Stimulated activated CD8-positive, alpha-beta memory T cell treated with anti-CD3 and anti-CD28 coated beads, Interleukin-7, amount 100 ng/mL, for 48 hours (primary cell): ENCODE measurements around the gene MRPS27.

Experiments used
- DNase-seq, 2 donors: peaks; one replicate each; pipeline ENCODE4 v3.0.0-alpha.2; 2020; ENCODE audit warnings: low read depth in 1 of 2; ENCODE audit errors: extremely low read depth in 1 of 2

The MRPS27 gene

DNA sequence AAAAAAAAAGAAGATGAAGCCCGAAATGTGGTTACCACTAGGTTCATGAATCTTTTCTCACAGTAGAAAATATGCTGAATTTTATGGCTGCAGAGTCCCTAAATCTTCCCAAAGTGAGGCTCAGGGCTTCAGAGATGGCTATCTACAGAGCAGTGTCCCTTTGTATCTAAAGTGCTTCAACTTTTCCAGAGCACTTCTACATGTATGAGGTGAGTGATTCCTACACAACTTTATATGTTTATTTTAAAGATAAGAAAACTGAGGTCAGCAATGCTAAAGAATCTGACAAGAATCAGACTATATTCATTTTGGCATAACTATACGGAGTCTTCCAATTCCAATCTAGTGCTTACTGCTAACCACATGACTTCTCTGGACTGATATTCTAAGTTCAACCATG is 53.2 kb downstream of the MRPS27 start:
- no peak for DNase-seq

DNA sequence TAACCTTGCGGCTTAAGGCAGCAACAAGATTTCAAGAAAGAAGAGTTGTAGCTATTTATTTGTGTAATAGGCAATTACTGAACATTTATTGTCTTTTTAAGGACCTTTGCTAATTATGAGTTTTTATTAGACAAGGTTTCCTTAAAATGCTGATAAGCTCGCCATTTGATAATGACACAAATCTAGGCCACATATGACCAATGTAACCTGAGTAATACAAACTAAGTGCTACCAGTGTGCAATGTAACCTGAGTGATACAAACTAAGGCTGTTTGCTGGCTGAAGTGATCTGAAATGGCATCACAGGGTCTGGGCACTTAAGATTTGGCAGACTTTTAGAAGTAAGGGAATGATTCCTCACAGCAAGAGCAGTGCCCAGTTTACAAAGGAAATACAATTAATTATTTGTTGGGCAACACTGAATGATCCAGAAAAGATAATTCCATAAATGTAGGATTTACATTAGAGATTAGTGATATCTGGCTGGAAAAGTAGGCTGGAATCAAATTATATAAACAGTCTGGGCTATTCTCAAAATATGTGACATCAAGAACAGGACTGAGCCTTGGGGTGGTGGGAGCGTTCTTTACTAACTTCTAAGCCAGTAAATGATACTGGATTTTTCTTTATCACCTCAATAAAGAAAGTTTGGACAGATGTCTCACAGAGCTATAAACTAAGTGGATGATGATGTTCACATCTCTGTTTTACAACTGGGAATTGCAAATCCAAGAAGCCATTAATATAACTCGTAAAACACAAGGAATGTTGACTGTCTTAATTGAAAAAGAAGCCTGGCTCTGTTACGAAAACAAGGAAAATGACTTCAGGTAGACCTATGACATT is 54.8 kb downstream of the MRPS27 start:
- DNase-seq: no peak

- no peak for DNase-seq
Measured at GRCh38 chr5:72256536-72256935, 63.5 kb downstream of the MRPS27 start.

- no peak for DNase-seq
Measured at GRCh38 chr5:72255670-72256069, 64.4 kb downstream of the MRPS27 start.

DNA sequence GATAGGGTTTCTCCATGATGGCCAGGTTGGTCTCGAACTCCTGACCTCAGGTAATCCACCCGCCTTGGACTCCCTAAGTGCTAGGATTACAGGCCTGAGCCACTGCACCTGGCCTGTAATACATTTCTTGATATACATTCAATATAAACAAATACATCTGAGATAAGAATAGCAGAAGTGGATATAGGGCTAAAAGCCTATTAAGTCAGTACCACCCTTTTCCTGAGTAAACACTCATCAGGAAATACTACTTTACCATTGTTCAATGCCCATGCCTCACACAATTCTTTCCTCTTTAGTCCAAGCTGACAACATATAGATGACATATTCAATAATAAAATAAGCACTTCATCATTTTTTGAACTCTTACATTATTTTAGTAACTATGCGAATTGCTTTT is 64.8 kb downstream of the MRPS27 start:
- no peak for DNase-seq

- DNase-seq: no peak
Measured at GRCh38 chr5:72252574-72253155, 67.4 kb downstream of the MRPS27 start.

- DNase-seq: no peak
Measured at GRCh38 chr5:72252008-72252407, 68.0 kb downstream of the MRPS27 start.

DNA sequence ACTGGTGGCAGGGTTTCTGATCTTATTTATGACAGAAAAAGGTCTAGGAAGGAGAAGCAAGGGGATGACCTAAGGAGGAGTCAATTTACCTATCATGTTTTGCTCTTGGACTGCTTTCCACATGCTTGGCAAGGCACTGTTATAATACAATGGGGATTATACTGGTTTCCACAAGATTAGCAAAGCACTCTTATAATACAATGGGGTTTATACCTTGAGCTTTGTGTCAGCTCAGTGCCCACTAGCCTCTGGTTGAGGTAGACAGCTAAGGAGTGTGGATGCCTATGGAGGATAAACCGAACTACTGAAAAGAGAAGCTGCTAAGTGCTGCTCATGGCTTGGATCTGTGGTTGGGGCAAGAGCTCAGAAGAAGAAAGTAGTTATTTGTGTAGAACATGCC is 68.7 kb downstream of the MRPS27 start:
- DNase-seq: no peak

- DNase-seq: no peak
Measured at GRCh38 chr5:72248410-72248981, 71.5 kb downstream of the MRPS27 start.

- DNase-seq: no peak
Measured at GRCh38 chr5:72246954-72247442, 73.0 kb downstream of the MRPS27 start.

DNA sequence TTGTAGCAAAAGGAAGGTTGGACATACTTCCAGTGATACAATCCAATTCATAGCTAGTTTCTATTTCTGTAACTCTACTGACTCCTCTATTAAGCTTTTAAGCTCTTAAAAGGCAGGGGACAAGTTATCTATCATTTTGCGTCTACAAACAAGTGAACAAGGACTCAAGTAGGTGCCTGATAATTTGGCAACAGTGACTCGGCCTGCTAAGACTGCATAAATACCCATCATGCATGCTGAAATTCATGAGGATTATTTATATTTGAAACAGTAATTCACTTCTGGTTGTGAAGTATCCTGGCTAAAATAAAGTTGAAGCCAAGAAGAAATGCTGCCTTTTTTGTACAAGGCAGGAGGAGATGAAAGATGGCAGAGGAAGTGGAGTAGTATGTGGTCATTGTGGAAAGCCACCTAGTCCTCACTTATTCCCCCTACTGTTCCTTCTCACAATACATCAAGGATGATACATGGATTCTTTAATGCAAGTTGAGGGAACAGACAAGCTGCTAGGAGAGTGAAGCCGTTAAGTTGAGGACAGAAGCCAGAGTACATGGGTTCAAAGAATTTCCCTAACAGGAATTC is 74.0 kb downstream of the MRPS27 start:
- DNase-seq: no peak

DNA sequence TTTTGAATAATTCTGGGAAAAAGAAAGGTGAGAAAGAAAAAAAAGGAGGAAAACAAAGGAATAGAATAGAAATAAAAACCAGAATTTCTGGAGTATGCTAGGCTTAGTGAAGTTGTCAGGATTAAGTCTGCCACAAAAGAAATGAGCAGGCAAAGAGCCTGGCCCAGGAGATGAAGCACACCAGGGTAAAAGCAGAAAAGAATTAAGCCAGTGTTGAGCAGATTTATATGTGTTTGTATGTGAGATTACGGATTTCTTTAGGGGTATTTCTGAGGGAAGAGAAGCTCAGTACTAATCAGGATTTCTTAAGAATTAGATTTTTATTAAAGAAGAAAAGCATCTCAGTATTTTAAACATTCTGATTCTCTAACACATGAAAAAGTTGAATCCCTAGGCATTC is 74.5 kb downstream of the MRPS27 start:
- no peak for DNase-seq

DNA sequence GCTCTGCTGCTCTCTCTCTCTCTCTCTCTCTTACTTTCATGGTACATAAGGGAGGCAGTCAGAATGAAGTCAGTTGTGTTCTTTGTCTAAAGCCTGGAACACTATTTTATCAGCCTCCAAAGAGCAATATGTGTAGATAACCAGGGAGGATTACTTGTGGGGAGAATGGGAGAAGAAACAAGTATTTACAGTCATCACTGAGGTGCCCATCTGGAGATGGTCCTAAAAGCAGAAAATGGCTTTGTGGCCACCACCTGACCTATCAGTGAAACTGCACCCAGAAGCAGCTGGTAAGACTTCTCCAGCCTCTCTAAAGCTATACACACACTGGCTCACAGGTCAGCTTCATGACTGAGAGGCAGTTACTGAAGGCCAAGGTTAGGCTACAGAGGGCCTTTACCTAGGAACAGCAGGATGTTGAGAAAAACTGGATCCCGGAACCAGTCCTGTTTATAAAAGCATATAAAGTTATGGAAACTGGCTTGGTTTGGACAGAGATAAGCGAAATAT is 75.1 kb downstream of the MRPS27 start:
- DNase-seq: no peak

DNA sequence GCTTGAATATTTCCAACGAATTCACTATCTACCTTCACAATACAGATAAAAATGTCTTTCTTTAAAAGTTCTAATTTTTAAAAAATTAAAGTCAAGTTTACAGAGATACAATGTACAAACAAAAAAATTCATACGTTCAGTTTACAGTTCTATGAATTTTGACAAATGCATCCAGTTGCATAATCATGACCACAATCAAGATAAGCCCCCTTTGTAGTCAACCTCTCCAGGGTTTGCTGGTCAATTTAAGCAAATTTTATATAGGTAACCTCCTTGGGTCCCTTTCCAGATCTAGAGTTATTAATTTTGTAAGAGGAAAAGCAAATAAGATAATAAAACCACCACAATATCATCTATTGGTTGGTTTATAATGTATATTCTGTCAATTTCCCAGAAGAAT is 76.3 kb downstream of the MRPS27 start:
- DNase-seq: no peak

DNA sequence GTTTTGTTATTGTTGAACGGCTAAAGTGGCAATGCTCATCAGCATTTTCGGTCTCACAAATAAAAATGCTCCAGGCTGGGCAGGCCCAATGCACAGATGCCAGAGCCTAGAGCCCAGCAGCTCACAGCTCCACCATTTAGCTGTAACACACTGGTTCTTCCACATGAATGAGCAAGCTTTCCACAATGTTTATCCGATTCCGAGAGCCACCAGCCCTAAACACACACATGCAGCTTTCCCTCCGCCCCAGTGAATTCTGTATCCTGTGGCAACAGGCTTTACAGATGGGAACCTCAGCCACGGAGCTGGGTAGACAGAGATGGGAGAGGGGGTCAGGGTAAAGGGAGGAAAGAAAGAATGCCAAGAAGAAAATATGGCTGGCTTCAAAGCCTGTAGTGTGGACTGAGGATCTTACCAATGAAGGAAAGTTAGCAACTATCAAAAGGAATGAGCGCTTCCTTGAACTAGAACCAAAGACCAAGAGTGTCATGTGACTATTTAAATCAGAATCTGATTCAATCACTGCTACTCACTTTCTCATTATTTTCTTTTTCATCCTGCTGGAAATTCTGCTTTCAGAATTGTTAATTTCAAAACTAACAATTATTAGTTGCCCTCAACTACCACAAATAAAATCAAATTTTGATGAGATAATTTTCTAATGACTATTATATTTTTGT is 77.1 kb downstream of the MRPS27 start:
- DNase-seq: no peak

DNA sequence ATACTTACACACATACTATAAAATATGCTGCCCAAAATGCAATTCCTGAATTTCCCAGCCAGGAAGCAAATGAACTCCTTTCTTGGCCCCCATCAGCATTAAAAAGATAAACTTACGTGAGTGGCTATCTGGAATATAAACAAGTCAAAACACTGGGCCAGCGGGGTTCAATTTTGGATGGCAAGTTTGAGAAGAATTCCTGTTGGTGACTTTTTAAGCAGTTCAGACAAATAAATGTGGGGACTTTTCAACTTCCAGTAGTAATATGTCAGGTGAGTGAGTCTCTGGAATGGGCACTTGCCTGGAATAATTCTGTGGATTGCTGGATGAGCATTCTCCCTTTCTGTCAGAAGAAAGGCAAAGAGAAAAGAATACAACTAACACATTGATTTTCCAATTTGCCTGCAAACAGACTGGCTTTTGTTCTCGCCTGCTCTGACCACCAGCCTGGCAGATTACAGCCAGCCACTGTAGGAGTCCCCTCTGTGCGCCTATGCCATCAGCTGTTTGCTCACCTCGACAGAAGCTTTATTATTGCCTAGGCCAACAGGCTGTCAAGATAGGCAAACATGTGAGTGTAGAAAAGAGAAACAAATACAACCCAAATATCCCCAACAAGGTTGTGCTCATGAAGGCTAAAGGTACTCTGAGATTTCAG is 78.6 kb downstream of the MRPS27 start:
- no peak for DNase-seq

DNA sequence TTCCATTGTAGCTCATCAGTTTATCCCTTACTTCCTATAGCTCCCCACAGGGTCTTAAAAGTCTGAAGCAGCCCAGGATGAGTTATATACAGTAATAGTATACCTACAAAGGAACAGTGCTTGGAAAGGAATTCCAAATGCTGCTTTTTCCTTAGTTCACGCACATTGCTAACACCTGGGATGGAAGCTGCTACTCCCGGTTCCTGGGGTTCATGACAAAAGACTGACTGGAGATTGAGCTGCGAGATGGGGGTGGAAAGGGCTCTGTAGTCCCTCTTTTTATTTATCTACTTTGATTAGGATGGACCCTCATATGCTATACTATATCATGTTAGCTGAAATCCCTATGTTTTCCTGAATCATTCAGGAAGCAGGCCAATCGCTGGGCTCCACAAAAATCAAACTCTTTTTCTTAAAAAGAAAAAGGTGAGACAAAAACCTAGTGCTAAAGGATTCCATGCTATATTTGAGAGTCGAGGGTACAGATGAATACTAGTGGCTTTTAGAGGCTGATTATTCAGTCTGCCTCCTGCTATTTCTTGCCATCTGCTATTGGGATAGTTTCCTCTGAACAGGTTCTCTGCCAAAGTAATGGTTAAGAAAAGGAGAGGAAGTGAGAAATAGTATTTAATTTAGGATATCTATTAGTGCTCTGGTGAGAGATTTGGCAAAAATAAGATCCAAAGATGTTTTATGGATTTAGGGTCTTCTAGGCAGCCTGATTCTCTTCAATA is 81.2 kb downstream of the MRPS27 start:
- no peak for DNase-seq

DNA sequence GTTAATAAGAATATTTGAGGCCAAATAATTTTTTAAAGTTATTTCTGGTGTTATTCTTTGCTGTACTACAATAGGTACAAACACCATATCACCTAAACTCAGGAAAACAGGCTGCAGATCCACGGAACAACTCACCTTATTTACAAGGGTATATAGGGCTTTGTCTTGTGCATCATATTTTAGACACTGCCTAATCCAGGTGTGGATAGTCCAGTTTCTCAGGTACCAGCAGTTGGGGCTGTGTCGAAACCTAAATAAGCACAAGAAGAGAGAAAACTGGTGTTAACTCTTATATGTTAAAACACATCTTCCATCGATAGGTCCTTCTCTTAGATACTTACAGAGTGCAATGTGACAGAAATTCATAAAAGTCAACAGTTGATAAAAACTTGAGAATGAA is 82.2 kb downstream of the MRPS27 start:
- DNase-seq: no peak

DNA sequence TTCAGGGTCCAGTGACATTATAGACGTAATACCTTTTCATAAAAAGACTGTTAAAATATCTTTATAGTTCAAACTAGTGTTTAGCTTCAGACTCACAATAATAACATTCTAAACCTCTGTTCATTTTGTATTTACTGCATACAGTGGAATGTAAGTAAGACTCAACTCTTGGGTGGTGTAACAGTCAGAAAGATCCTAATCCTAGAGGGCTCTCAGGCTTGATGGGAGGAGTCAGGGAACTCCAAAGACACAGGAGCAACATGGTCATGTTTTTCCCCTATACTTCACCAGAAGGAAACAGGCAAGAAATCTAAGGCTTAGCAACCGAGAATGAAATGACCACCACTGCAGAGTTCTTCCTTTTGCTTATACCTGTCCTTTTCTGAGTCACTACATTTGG is 82.6 kb downstream of the MRPS27 start:
- DNase-seq: no peak

GRCh38 chr5:72235725-72236124 is 84.3 kb downstream of the MRPS27 start:
- no peak for DNase-seq
